ENCODE results near the gene VOPP1. TPM values are rescaled to one million over a fixed set of nuclear protein-coding genes. Genes with fewer than 3 reads are reported as not detected.

Gene VOPP1
- total RNA-seq, 1 experiment from 2014 or later, result 60.2 TPM

GRCh38 chr7:55437375-55437774, 134.9 kb downstream of the VOPP1 start:
- ATAC-seq (no peak), DNase-seq (no peak)
- H3K4me2 ChIP-seq (ENCODE audit: low read length), result no peak overlapping the region
- H3K27me3 ChIP-seq (ENCODE audit: low read length), result no peaks in the 10 kb centered on the region
- no peaks in the 10 kb centered on the region for H3F3A ChIP-seq (ENCODE audit: low read length, unreplicated experiment)
- H3K9ac ChIP-seq (ENCODE audit: low read length), result no peak overlapping the region
- H2AFZ ChIP-seq (ENCODE audit: low read length), result no peak overlapping the region
- H4K20me1 ChIP-seq (ENCODE audit: low read length), result no peaks in the 10 kb centered on the region
- H3K4me3 ChIP-seq (ENCODE audit: low read length), result no peak overlapping the region
- H3K27ac ChIP-seq (ENCODE audit: low read length), result no peak overlapping the region
- intact Hi-C loops (cut with micrococcal nuclease), result no loop called here
- no peaks in the 10 kb centered on the region for H3K79me2 ChIP-seq (ENCODE audit: low read length)
- BruUV-seq (replicated peaks), result no TSS peak
- POLR2A ChIA-PET (ENCODE audit: unreplicated experiment), result no interaction called here
- no peaks in the 10 kb centered on the region for H3K9me2 ChIP-seq (replicated peaks; ENCODE audit: low read length)
- TF ChIP-seq, protein P1, sequence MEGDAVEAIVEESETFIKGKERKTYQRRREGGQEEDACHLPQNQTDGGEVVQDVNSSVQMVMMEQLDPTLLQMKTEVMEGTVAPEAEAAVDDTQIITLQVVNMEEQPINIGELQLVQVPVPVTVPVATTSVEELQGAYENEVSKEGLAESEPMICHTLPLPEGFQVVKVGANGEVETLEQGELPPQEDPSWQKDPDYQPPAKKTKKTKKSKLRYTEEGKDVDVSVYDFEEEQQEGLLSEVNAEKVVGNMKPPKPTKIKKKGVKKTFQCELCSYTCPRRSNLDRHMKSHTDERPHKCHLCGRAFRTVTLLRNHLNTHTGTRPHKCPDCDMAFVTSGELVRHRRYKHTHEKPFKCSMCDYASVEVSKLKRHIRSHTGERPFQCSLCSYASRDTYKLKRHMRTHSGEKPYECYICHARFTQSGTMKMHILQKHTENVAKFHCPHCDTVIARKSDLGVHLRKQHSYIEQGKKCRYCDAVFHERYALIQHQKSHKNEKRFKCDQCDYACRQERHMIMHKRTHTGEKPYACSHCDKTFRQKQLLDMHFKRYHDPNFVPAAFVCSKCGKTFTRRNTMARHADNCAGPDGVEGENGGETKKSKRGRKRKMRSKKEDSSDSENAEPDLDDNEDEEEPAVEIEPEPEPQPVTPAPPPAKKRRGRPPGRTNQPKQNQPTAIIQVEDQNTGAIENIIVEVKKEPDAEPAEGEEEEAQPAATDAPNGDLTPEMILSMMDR (conservative IDR thresholded peaks at IDR 0.05; ENCODE audit: low read depth, low read length), result no peak
- TF ChIP-seq EZH2phosphoT487 (IDR thresholded peaks at IDR 0.05; ENCODE audit: borderline replicate concordance, low read length) (no peak), EZH2 (IDR thresholded peaks at IDR 0.05; ENCODE audit: low read length, unreplicated experiment) (no peak)
- H3K9me3 ChIP-seq (ENCODE audit: low read length), result no peaks in the 10 kb centered on the region
- CTCF ChIA-PET, result no interaction called here
- H3K4me1 ChIP-seq (ENCODE audit: insufficient read depth, low read length), result peaks cover 18% of the 10 kb centered on the region
- H3K36me3 ChIP-seq (ENCODE audit: low read depth, low read length), result no peaks in the 10 kb centered on the region

DNA sequence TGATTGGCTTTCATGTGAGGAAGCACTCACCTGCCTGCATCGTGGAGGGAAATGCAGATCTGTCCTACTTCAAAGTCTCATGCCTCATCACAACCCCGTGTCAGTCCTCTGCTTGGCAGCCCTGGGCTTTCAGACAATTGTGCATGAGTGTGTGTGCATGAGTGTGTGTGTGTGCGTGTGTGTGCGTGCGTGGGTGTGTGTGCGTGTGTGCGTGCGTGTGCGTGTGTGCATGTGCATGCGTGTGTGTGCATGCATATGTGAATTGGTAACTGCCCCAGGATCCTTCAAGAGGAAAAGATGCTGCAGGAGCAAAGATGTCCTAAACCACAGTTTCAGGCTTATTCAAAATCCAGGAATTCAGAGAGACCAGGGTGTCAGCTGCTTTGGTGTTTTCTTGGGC, 135.8 kb downstream of the VOPP1 start:
- no peaks in the 10 kb centered on the region for H3K9me3 ChIP-seq (ENCODE audit: low read length)
- BruUV-seq (replicated peaks), result no TSS peak
- no peaks in the 10 kb centered on the region for H3K9me2 ChIP-seq (replicated peaks; ENCODE audit: low read length)
- POLR2A ChIA-PET (ENCODE audit: unreplicated experiment), result no interaction called here
- H3K79me2 ChIP-seq (ENCODE audit: low read length), result no peaks in the 10 kb centered on the region
- H3K4me2 ChIP-seq (ENCODE audit: low read length), result no peak overlapping the region
- H3K4me1 ChIP-seq (ENCODE audit: insufficient read depth, low read length), result peaks cover 18% of the 10 kb centered on the region
- ATAC-seq (no peak), DNase-seq (no peak)
- H3F3A ChIP-seq (ENCODE audit: low read length, unreplicated experiment), result no peaks in the 10 kb centered on the region
- no peak overlapping the region for H2AFZ ChIP-seq (ENCODE audit: low read length)
- CTCF ChIA-PET, result no interaction called here
- intact Hi-C loops (cut with micrococcal nuclease), result no loop called here
- no peak overlapping the region for H3K9ac ChIP-seq (ENCODE audit: low read length)
- no peak for TF ChIP-seq EZH2phosphoT487 (IDR thresholded peaks at IDR 0.05; ENCODE audit: borderline replicate concordance, low read length)
- no peak for TF ChIP-seq EZH2 (IDR thresholded peaks at IDR 0.05; ENCODE audit: low read length, unreplicated experiment)
- TF ChIP-seq, protein P1 (conservative IDR thresholded peaks at IDR 0.05; ENCODE audit: low read depth, low read length), result no peak
- H3K27ac ChIP-seq (ENCODE audit: low read length), result no peak overlapping the region
- H3K36me3 ChIP-seq (ENCODE audit: low read depth, low read length), result no peaks in the 10 kb centered on the region
- no peak overlapping the region for H3K4me3 ChIP-seq (ENCODE audit: low read length)
- H3K27me3 ChIP-seq (ENCODE audit: low read length), result no peaks in the 10 kb centered on the region
- no peaks in the 10 kb centered on the region for H4K20me1 ChIP-seq (ENCODE audit: low read length)

- H3K9me2 ChIP-seq (replicated peaks; ENCODE audit: low read length), result no peaks in the 10 kb centered on the region
- TF ChIP-seq EZH2phosphoT487 (IDR thresholded peaks at IDR 0.05; ENCODE audit: borderline replicate concordance, low read length), result no peak
- H3K4me2 ChIP-seq (ENCODE audit: low read length), result no peak overlapping the region
- no peaks in the 10 kb centered on the region for H3K27me3 ChIP-seq (ENCODE audit: low read length)
- no peak overlapping the region for H3K9ac ChIP-seq (ENCODE audit: low read length)
- CTCF ChIA-PET, result no interaction called here
- DNase-seq, result no peak
- BruUV-seq (replicated peaks), result no TSS peak
- POLR2A ChIA-PET (ENCODE audit: unreplicated experiment), result no interaction called here
- no peaks in the 10 kb centered on the region for H3K9me3 ChIP-seq (ENCODE audit: low read length)
- no peaks in the 10 kb centered on the region for H3K36me3 ChIP-seq (ENCODE audit: low read depth, low read length)
- peaks cover 18% of the 10 kb centered on the region for H3K4me1 ChIP-seq (ENCODE audit: insufficient read depth, low read length)
- H3F3A ChIP-seq (ENCODE audit: low read length, unreplicated experiment), result no peaks in the 10 kb centered on the region
- no peak overlapping the region for H3K4me3 ChIP-seq (ENCODE audit: low read length)
- no peaks in the 10 kb centered on the region for H3K79me2 ChIP-seq (ENCODE audit: low read length)
- no peak overlapping the region for H2AFZ ChIP-seq (ENCODE audit: low read length)
- H4K20me1 ChIP-seq (ENCODE audit: low read length), result no peaks in the 10 kb centered on the region
- intact Hi-C loops (cut with micrococcal nuclease), result no loop called here
- no peak overlapping the region for H3K27ac ChIP-seq (ENCODE audit: low read length)
- no peak for ATAC-seq
These were observed 136.8 kb downstream of the VOPP1 start for GRCh38 chr7:55435466-55435865.
